K562 (cell line): ENCODE results near the gene NDRG3. TPM values are rescaled to one million over a fixed set of nuclear protein-coding genes. Genes with fewer than 3 reads are reported as not detected.

ENCODE experiments used
- CTCFL ChIP-seq: IDR thresholded peaks from 2 replicates; pipeline ENCODE4 v1.6.1; 2011; ENCODE audit warnings: borderline replicate concordance, low read depth, mild to moderate bottlenecking, moderate library complexity, low read length; ENCODE audit not compliant: insufficient read depth, poor library complexity, severe bottlenecking
- EGR1 ChIP-seq: fragments of 450-650 bp; conservative IDR thresholded peaks from 2 replicates; pipeline ENCODE4 v1.6.1; 2017; ENCODE audit warnings: mild to moderate bottlenecking
- ERF ChIP-seq: fragments of 450-650 bp; formaldehyde crosslinking; IDR thresholded peaks from 2 replicates; pipeline ENCODE4 v1.4.0; 2020; ENCODE audit warnings: mild to moderate bottlenecking, mixed read lengths
- FOXJ2 ChIP-seq: fragments of 200-800 bp; sonication (Bioruptor generic); IDR thresholded peaks from 2 replicates; pipeline ENCODE4 v1.6.1; 2016; ENCODE audit warnings: missing genetic modification characterization, missing compliant biosample characterization
- GTF2E2 ChIP-seq: fragments of 200-800 bp; sonication (Bioruptor generic); IDR thresholded peaks from 2 replicates; pipeline ENCODE4 v1.6.1; 2016; ENCODE audit warnings: missing genetic modification characterization, missing compliant biosample characterization
- NR2F6 ChIP-seq: fragments of 450-650 bp; formaldehyde crosslinking; IDR thresholded peaks from 2 replicates; pipeline ENCODE4 v1.4.0; 2020; ENCODE audit warnings: mild to moderate bottlenecking
- PATZ1 ChIP-seq: fragments of 250-450 bp; sonication (Bioruptor Pico); IDR thresholded peaks from 2 replicates; pipeline ENCODE4 v1.5.0; 2020; ENCODE audit warnings: mild to moderate bottlenecking, borderline replicate concordance
- ZFX ChIP-seq: sonication (generic); formaldehyde crosslinking; IDR thresholded peaks from 2 replicates; pipeline ENCODE4 v1.8.0; 2022; ENCODE audit warnings: mild to moderate bottlenecking, missing genetic modification reagents, moderate library complexity
- ZNF395 ChIP-seq: fragments of 200-800 bp; sonication (Bioruptor generic); IDR thresholded peaks from 2 replicates; pipeline ENCODE4 v1.6.1; 2017; ENCODE audit warnings: missing genetic modification characterization, missing compliant biosample characterization
- ZNF431 ChIP-seq: sonication (generic); formaldehyde crosslinking; IDR thresholded peaks from 2 replicates; pipeline ENCODE4 v1.8.0; 2022; ENCODE audit warnings: mild to moderate bottlenecking, missing genetic modification reagents
- ZNF644 ChIP-seq: fragments of 200-800 bp; sonication (Bioruptor generic); IDR thresholded peaks from 2 replicates; pipeline ENCODE4 v1.6.1; 2016; ENCODE audit warnings: low read depth, missing genetic modification characterization, missing compliant biosample characterization
- polyA plus RNA-seq, 8 experiments: library from polyadenylated mRNA; depleted of rRNA in 4 of 8; stranded (reverse) in 5 of 8; unstranded in 3 of 8; fragments of >200 nt; fragmentation: Nextera tagmentation in 2 of 8; fragmentation: Illumina TruSeq in 1 of 8; extraction: Ambion mirVana in 2 of 8; extraction: Trizol in 1 of 8; gene quantifications; 2 replicates each; pipeline versions ENCODE4 v1.2.1 to v1.2.3, GENCODE V29; 2011 to 2014; ENCODE audit warnings: inconsistent platforms in 1 of 8, missing spikeins in 1 of 8
- total RNA-seq, 7 experiments: library from RNA; depleted of rRNA in 6 of 7; stranded (reverse); fragments of >200 nt in 6 of 7; fragmentation: Illumina TruSeq in 2 of 7; extraction: Trizol in 2 of 7; gene quantifications; 2 replicates each; pipeline versions ENCODE4 v1.2.1 to v1.2.3, GENCODE V29; 2011 to 2021; ENCODE audit warnings: low replicate concordance in 1 of 7
- TF ChIP-seq, protein P1 (sequence below): fragments of 250-450 bp; sonication (Bioruptor Pico); IDR thresholded peaks from 2 replicates; pipeline ENCODE4 v1.5.0; 2022; ENCODE audit warnings: mild to moderate bottlenecking

Gene NDRG3
- total and polyA plus RNA-seq, 9 of the 15 experiments (the other 6 are each of a cell fraction or from before 2014, with no cell fraction given), result 14.6 to 39.4 (median 24.4) TPM

DNA sequence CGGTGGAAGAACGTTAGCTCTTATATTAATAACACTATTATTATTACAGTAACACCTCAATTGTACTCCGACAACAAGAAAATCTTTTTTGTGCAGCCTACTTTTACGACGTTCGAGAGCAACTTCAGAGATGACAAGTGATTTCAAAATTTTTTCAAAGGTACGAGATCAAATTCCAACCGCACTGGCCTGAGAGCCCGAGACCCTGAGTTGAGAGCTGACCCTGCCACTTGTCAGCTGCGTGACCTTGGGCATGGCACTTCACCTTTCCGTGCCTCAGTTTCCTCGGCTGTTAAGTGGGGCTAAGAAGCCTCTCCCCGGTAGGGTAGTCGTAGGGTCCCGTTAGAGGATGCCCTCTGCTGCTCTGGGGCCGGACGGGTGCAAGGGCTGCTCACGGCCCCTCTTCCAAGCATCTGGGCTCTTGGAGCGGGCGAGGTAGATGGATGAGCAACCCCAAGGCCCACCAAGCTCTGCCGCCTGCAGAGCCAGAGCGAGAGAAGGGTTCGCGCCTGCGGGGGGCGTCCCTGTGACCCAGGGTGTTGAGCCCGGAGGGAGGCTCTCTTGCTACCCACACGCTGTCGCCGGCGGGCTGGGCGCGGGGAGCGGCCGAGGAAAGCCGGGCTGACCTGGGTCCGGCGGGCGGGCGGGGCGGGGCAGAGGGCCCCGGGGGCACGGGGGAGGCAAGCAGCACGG, 510 bp downstream of the NDRG3 start (continued):
- TF ChIP-seq CTCFL (peak; percentile 18), ZNF644 (tag) (no peak), PATZ1 (CRISPR knock-in tag) (no peak), ZNF395 (no peak), NR2F6 (CRISPR knock-in tag) (no peak), ZFX (CRISPR knock-in tag) (peak; percentile 34; the same call in 1 of the 2 replicates), EGR1 (no peak), ERF (CRISPR knock-in tag) (0 out of 2 replicates have a peak, but pooled peaks have one; percentile 37), ZNF431 (CRISPR knock-in tag) (no peak), GTF2E2 (tag) (no peak), FOXJ2 (tag) (no peak)
- TF ChIP-seq, protein P1, sequence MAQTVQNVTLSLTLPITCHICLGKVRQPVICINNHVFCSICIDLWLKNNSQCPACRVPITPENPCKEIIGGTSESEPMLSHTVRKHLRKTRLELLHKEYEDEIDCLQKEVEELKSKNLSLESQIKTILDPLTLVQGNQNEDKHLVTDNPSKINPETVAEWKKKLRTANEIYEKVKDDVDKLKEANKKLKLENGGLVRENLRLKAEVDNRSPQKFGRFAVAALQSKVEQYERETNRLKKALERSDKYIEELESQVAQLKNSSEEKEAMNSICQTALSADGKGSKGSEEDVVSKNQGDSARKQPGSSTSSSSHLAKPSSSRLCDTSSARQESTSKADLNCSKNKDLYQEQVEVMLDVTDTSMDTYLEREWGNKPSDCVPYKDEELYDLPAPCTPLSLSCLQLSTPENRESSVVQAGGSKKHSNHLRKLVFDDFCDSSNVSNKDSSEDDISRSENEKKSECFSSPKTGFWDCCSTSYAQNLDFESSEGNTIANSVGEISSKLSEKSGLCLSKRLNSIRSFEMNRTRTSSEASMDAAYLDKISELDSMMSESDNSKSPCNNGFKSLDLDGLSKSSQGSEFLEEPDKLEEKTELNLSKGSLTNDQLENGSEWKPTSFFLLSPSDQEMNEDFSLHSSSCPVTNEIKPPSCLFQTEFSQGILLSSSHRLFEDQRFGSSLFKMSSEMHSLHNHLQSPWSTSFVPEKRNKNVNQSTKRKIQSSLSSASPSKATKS, result no peak
